H9 (cell line): ENCODE measurements around the gene NEDD4L. TPM values are rescaled to one million over a fixed set of nuclear protein-coding genes. Genes with fewer than 3 reads are reported as not detected.

Experiments used
- DNase-seq: peaks from one replicate; pipeline ENCODE4 v3.0.0-alpha.2; 2017
- H2AFZ ChIP-seq: one replicate; pipeline ENCODE4 v1.6.1; 2013; ENCODE audit warnings: mild to moderate bottlenecking, low read length, control low read depth, moderate library complexity
- H2AK5ac ChIP-seq: 2 replicates; pipeline ENCODE4 v1.6.1; 2013; ENCODE audit warnings: low read length, control low read depth, mixed read lengths; ENCODE audit not compliant: insufficient read length
- H2BK120ac ChIP-seq: one replicate; pipeline ENCODE4 v1.6.1; 2013; ENCODE audit warnings: low read depth, mild to moderate bottlenecking, low read length, control low read depth, inconsistent platforms; ENCODE audit not compliant: poor library complexity, severe bottlenecking
- H2BK12ac ChIP-seq: 2 replicates; pipeline ENCODE4 v1.6.1; 2013; ENCODE audit warnings: low read length, control low read depth, mixed read lengths, low read depth; ENCODE audit not compliant: insufficient read length
- H2BK15ac ChIP-seq: 2 replicates; pipeline ENCODE4 v1.6.1; 2013; ENCODE audit warnings: low read depth, low read length, control low read depth
- H2BK20ac ChIP-seq: one replicate; pipeline ENCODE4 v1.6.1; 2013; ENCODE audit warnings: low read depth, mild to moderate bottlenecking, low read length, control low read depth, inconsistent platforms; ENCODE audit not compliant: poor library complexity, severe bottlenecking
- H2BK5ac ChIP-seq: 2 replicates; pipeline ENCODE4 v1.6.1; 2013; ENCODE audit warnings: low read length, control low read depth, mixed read lengths; ENCODE audit not compliant: insufficient read length
- H3K14ac ChIP-seq: 2 replicates; pipeline ENCODE4 v1.6.1; 2013; ENCODE audit warnings: low read length, control low read depth; ENCODE audit not compliant: insufficient read depth
- H3K18ac ChIP-seq: 2 replicates; pipeline ENCODE4 v1.6.1; 2013; ENCODE audit warnings: low read depth, mild to moderate bottlenecking, mixed read lengths, low read length, control low read depth; ENCODE audit not compliant: insufficient read length
- H3K23ac ChIP-seq: 2 replicates; pipeline ENCODE4 v1.6.1; 2013; ENCODE audit warnings: low read length, control low read depth, mixed read lengths, low read depth; ENCODE audit not compliant: insufficient read length
- H3K23me2 ChIP-seq: 2 replicates; pipeline ENCODE4 v1.6.1; 2013; ENCODE audit warnings: low read depth, mild to moderate bottlenecking, mixed read lengths, low read length, control low read depth; ENCODE audit not compliant: insufficient read length, poor library complexity, severe bottlenecking
- H3K27ac ChIP-seq: 2 replicates; pipeline ENCODE4 v1.5.1; 2013; ENCODE audit warnings: low read length, control low read depth, mixed read lengths, low read depth; ENCODE audit not compliant: insufficient read length
- H3K27me3 ChIP-seq: 2 replicates; pipeline ENCODE4 v1.6.1; 2013; ENCODE audit warnings: low read length, control low read depth, inconsistent platforms; ENCODE audit not compliant: insufficient read depth
- H3K4ac ChIP-seq: 2 replicates; pipeline ENCODE4 v1.6.1; 2013; ENCODE audit warnings: low read depth, mild to moderate bottlenecking, control low read depth, inconsistent platforms, low read length, moderate library complexity
- H3K4me1 ChIP-seq: 2 replicates; pipeline ENCODE4 v1.6.1; 2013; ENCODE audit warnings: low read length, control low read depth, inconsistent platforms; ENCODE audit not compliant: insufficient read depth
- H3K4me2 ChIP-seq: 2 replicates; pipeline ENCODE4 v1.6.1; 2013; ENCODE audit warnings: low read length, control low read depth, mixed read lengths; ENCODE audit not compliant: insufficient read length, insufficient read depth
- H3K56ac ChIP-seq: 2 replicates; pipeline ENCODE4 v1.6.1; 2013; ENCODE audit warnings: low read depth, mild to moderate bottlenecking, mixed read lengths, low read length, control low read depth; ENCODE audit not compliant: insufficient read length
- H3K79me1 ChIP-seq: 2 replicates; pipeline ENCODE4 v1.6.1; 2013; ENCODE audit warnings: low read depth, mild to moderate bottlenecking, moderate library complexity, low read length, control low read depth, inconsistent platforms; ENCODE audit not compliant: insufficient read depth, poor library complexity, severe bottlenecking
- H3K79me2 ChIP-seq: 2 replicates; pipeline ENCODE4 v1.6.1; 2013; ENCODE audit warnings: low read length, control low read depth, inconsistent platforms; ENCODE audit not compliant: insufficient read depth
- H3K9ac ChIP-seq: 2 replicates; pipeline ENCODE4 v1.6.1; 2013; ENCODE audit warnings: low read length, control low read depth, mixed read lengths; ENCODE audit not compliant: insufficient read length; ENCODE audit errors: extremely low read depth
- H3K9me3 ChIP-seq: one replicate; pipeline ENCODE4 v1.6.1; 2013; ENCODE audit warnings: low read depth, low read length, inconsistent platforms; ENCODE audit not compliant: control insufficient read depth
- H3T11ph ChIP-seq: one replicate; pipeline ENCODE4 v1.6.1; 2013; ENCODE audit warnings: mild to moderate bottlenecking, low read length, control low read depth, inconsistent platforms
- H4K20me1 ChIP-seq: one replicate; pipeline ENCODE4 v1.6.1; 2013; ENCODE audit not compliant: control insufficient read depth, insufficient read length, insufficient read depth
- H4K5ac ChIP-seq: 2 replicates; pipeline ENCODE4 v1.6.1; 2013; ENCODE audit warnings: low read depth, mild to moderate bottlenecking, mixed read lengths, low read length, control low read depth; ENCODE audit not compliant: insufficient read length
- H4K8ac ChIP-seq: replicated peaks from 2 replicates; pipeline ENCODE4 v1.6.1; 2013; ENCODE audit warnings: low read length, control low read depth, mixed read lengths, low read depth; ENCODE audit not compliant: insufficient read length
- H4K91ac ChIP-seq: 2 replicates; pipeline ENCODE4 v1.6.1; 2013; ENCODE audit warnings: low read depth, mild to moderate bottlenecking, moderate library complexity, mixed read lengths, low read length, control low read depth; ENCODE audit not compliant: insufficient read length
- H3K27ac Mint-ChIP-seq, 3 experiments: 2 replicates in 2 of 3; 3 replicates in 1 of 3; pipeline ENCODE4 v1.8.0; 2020 to 2021; ENCODE audit warnings: mixed read lengths in 3 of 3, mild to moderate bottlenecking in 1 of 3, moderate library complexity in 1 of 3
- H3K27me3 Mint-ChIP-seq: 2 replicates; pipeline ENCODE4 v1.8.0; 2021; ENCODE audit warnings: low read depth, mild to moderate bottlenecking, moderate library complexity, mixed read lengths
- H3K36me3 Mint-ChIP-seq, 3 experiments: 2 replicates in 2 of 3; 3 replicates in 1 of 3; pipeline ENCODE4 v1.8.0; 2020 to 2021; ENCODE audit warnings: low read depth in 3 of 3, mixed read lengths in 3 of 3; ENCODE audit not compliant: insufficient read depth in 1 of 3
- H3K4me1 Mint-ChIP-seq, 2 experiments: 2 replicates each; pipeline ENCODE4 v1.8.0; 2020; ENCODE audit warnings: mixed read lengths in 2 of 2
- H3K4me3 Mint-ChIP-seq, 2 experiments: 2 replicates in 1 of 2; 3 replicates in 1 of 2; pipeline ENCODE4 v1.8.0; 2020 to 2021; ENCODE audit warnings: mild to moderate bottlenecking in 2 of 2, mixed read lengths in 2 of 2, moderate library complexity in 1 of 2
- H3K9me3 Mint-ChIP-seq, 2 experiments: 2 replicates in 1 of 2; 3 replicates in 1 of 2; pipeline ENCODE4 v1.8.0; 2020; ENCODE audit warnings: mild to moderate bottlenecking in 2 of 2, mixed read lengths in 2 of 2, moderate library complexity in 1 of 2
- WGBS: extraction: QIAGEN DNeasy Blood & Tissue Kit; methylation state at CpG from one replicate; pipeline ENCODE4 v1.1.7; 2013; ENCODE audit warnings: missing lambda C conversion rate, low lambda C conversion rate, mixed read lengths; ENCODE audit not compliant: insufficient read length; ENCODE audit errors: extremely low coverage; 5-methylcytosine and 5-hydroxymethylcytosine counted together
- total RNA-seq: library from RNA; stranded (reverse); gene quantifications from 2 replicates; pipeline ENCODE4 v1.2.1, GENCODE V29; 2021
- TF ChIP-seq, protein P1 (sequence below): fragments of 200-600 bp; sonication (generic); conservative IDR thresholded peaks from 3 replicates; pipeline ENCODE4 v1.8.0; 2021; ENCODE audit warnings: antibody characterized with exemption, mild to moderate bottlenecking

Gene NEDD4L
- total RNA-seq, 1 experiment from 2014 or later = 76.3 TPM

DNA sequence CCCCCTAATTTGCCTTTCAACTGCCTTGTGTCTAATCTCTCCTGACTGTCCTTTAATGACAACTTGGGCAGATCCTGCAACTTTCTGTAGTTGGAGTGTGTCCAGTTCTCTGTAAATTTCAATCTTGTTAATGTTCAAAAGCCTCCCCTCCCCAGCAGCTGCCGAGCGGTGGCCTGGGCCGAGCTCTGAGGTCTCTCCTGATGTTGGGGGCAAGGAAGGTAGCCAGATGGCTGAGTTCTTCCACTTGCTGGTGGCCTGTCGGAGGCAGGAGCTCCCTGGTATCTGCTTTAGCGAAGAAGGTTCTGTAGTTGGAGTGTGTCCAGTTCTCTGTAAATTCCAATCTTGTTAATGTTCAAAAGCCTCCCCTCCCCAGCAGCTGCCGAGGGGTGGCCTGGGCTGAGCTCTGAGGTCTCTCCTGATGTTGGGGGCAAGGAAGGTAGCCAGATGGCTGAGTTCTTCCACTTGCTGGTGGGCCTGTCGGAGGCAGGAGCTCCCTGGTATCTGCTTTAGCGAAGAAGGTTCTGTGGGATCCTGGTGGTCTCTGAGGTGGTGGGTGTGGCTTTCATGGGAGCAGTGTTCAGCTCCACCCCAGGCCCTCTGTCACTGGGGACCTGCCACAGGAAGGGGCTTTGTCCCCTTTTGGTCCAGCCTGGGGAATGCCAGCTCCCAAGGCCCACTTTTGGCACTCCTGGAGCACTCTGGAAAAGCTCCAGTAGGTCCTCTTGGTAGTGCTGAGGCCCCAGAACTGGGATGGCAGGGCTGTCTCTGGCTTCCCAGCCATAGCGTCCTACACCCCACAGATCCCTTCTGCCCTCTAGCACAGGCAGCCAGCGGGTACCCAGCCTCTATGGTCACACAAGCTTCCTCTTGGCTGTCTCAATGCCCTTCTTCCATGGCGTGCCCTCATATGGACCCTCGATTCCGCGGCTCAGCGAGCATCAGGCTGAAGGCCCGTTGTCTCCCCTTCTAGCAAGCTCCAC is 373.0 kb downstream of the NEDD4L start:
- H3K4ac ChIP-seq = no peak overlapping the region
- no peaks in the 10 kb centered on the region for H3K79me1 ChIP-seq
- no peak overlapping the region for H2BK5ac ChIP-seq
- H2BK120ac ChIP-seq = no peak overlapping the region
- no peaks in the 10 kb centered on the region; a peak in 1 of 5 replicates for H3K9me3 Mint-ChIP-seq
- no peaks in the 10 kb centered on the region for H3K4me1 Mint-ChIP-seq
- no peaks in the 10 kb centered on the region for H3K9me3 ChIP-seq
- no peak overlapping the region for H3K56ac ChIP-seq
- no peak overlapping the region for H4K5ac ChIP-seq
- H3K27me3 ChIP-seq = no peaks in the 10 kb centered on the region
- H3K36me3 Mint-ChIP-seq = no peaks in the 10 kb centered on the region
- H2AK5ac ChIP-seq = no peak overlapping the region
- H3K4me3 Mint-ChIP-seq = no peak overlapping the region
- no peaks in the 10 kb centered on the region for H3K4me1 ChIP-seq
- H3K4me2 ChIP-seq = no peak overlapping the region
- H3K14ac ChIP-seq = no peak overlapping the region
- H3K79me2 ChIP-seq = no peaks in the 10 kb centered on the region
- no peak overlapping the region for H3K23ac ChIP-seq
- no peaks in the 10 kb centered on the region for H3K23me2 ChIP-seq
- H4K8ac ChIP-seq = no peak overlapping the region
- H3K27me3 Mint-ChIP-seq = peaks cover 1% of the 10 kb centered on the region; the same call in 1 of the 2 replicates
- no peaks in the 10 kb centered on the region for H4K20me1 ChIP-seq
- no peak overlapping the region for H2BK20ac ChIP-seq
- H2BK12ac ChIP-seq = no peak overlapping the region
- H2BK15ac ChIP-seq = no peak overlapping the region
- no peak overlapping the region for H2AFZ ChIP-seq
- H3K9ac ChIP-seq = no peak overlapping the region
- no CpG with 5 or more reads among the region's 16 CpGs for WGBS
- no peak overlapping the region for H3K27ac Mint-ChIP-seq
- DNase-seq = no peak
- H3K18ac ChIP-seq = no peak overlapping the region
- TF ChIP-seq, protein P1, sequence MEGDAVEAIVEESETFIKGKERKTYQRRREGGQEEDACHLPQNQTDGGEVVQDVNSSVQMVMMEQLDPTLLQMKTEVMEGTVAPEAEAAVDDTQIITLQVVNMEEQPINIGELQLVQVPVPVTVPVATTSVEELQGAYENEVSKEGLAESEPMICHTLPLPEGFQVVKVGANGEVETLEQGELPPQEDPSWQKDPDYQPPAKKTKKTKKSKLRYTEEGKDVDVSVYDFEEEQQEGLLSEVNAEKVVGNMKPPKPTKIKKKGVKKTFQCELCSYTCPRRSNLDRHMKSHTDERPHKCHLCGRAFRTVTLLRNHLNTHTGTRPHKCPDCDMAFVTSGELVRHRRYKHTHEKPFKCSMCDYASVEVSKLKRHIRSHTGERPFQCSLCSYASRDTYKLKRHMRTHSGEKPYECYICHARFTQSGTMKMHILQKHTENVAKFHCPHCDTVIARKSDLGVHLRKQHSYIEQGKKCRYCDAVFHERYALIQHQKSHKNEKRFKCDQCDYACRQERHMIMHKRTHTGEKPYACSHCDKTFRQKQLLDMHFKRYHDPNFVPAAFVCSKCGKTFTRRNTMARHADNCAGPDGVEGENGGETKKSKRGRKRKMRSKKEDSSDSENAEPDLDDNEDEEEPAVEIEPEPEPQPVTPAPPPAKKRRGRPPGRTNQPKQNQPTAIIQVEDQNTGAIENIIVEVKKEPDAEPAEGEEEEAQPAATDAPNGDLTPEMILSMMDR = no peak
- no peak overlapping the region for H3T11ph ChIP-seq
- no peak overlapping the region for H3K27ac ChIP-seq
- H4K91ac ChIP-seq = no peak overlapping the region
